Trophoblast cell (in vitro differentiated cells and primary cell): Measurements from ENCODE around the gene ATP6V0A1.

Experiments
- DNase-seq, 2 donors: peaks; one replicate each; pipeline ENCODE4 v3.0.0-alpha.2; 2016
- H2AFZ ChIP-seq: 2 replicates; pipeline ENCODE4 v1.6.1; 2013; ENCODE audit warnings: low read length, moderate library complexity, mild to moderate bottlenecking; ENCODE audit not compliant: insufficient read depth, poor library complexity
- H2AK5ac ChIP-seq: 2 replicates; pipeline ENCODE4 v1.6.1; 2013; ENCODE audit warnings: mild to moderate bottlenecking, low read length
- H2BK120ac ChIP-seq: 2 replicates; pipeline ENCODE4 v1.6.1; 2013; ENCODE audit warnings: low read length, mild to moderate bottlenecking, moderate library complexity; ENCODE audit not compliant: insufficient read depth, poor library complexity
- H2BK12ac ChIP-seq: 2 replicates; pipeline ENCODE4 v1.6.1; 2013; ENCODE audit warnings: mild to moderate bottlenecking, low read length, moderate library complexity
- H2BK5ac ChIP-seq: 2 replicates; pipeline ENCODE4 v1.6.1; 2013; ENCODE audit warnings: low read length, low read depth, moderate library complexity, mild to moderate bottlenecking; ENCODE audit not compliant: poor library complexity
- H3K14ac ChIP-seq: 2 replicates; pipeline ENCODE4 v1.6.1; 2013; ENCODE audit warnings: mild to moderate bottlenecking, low read length
- H3K18ac ChIP-seq: 2 replicates; pipeline ENCODE4 v1.6.1; 2013; ENCODE audit warnings: mild to moderate bottlenecking, low read length
- H3K23ac ChIP-seq: 2 replicates; pipeline ENCODE4 v1.6.1; 2013; ENCODE audit warnings: low read length
- H3K27ac ChIP-seq: 2 replicates; pipeline ENCODE4 v1.5.1; 2013; ENCODE audit warnings: low read depth, mild to moderate bottlenecking, inconsistent platforms, low read length, moderate library complexity
- H3K27me3 ChIP-seq: 2 replicates; pipeline ENCODE4 v1.6.1; 2013; ENCODE audit warnings: inconsistent platforms, mild to moderate bottlenecking, low read length, moderate library complexity; ENCODE audit not compliant: insufficient read depth
- H3K36me3 ChIP-seq, 2 experiments: 1 replicate in 1 of 2; 2 replicates in 1 of 2; pipeline ENCODE4 v1.6.1; 2013; ENCODE audit warnings: low read length in 2 of 2, mild to moderate bottlenecking in 2 of 2, moderate library complexity in 1 of 2; ENCODE audit not compliant: insufficient read depth in 2 of 2, control insufficient read depth in 1 of 2
- H3K4ac ChIP-seq: 2 replicates; pipeline ENCODE4 v1.6.1; 2013; ENCODE audit warnings: low read depth, mild to moderate bottlenecking, low read length, moderate library complexity
- H3K4me1 ChIP-seq, 2 experiments: 1 replicate in 1 of 2; 2 replicates in 1 of 2; pipeline ENCODE4 v1.6.1; 2013; ENCODE audit warnings: low read length in 2 of 2, mild to moderate bottlenecking in 2 of 2, moderate library complexity in 1 of 2; ENCODE audit not compliant: insufficient read depth in 2 of 2, control insufficient read depth in 1 of 2
- H3K4me2 ChIP-seq: 2 replicates; pipeline ENCODE4 v1.6.1; 2013; ENCODE audit warnings: inconsistent platforms, mild to moderate bottlenecking, low read length, moderate library complexity
- H3K4me3 ChIP-seq: 2 replicates; pipeline ENCODE4 v1.5.1; 2013; ENCODE audit warnings: mild to moderate bottlenecking, low read depth, low read length, inconsistent platforms
- H3K79me1 ChIP-seq: one replicate; pipeline ENCODE4 v1.6.1; 2013; ENCODE audit warnings: low read length
- H3K79me2 ChIP-seq: 2 replicates; pipeline ENCODE4 v1.6.1; 2013; ENCODE audit warnings: low read length, mild to moderate bottlenecking; ENCODE audit not compliant: control insufficient read depth, insufficient read depth, poor library complexity
- H3K9ac ChIP-seq: 2 replicates; pipeline ENCODE4 v1.6.1; 2013; ENCODE audit warnings: mild to moderate bottlenecking, low read length
- H3K9me3 ChIP-seq: 2 replicates; pipeline ENCODE4 v1.6.1; 2013; ENCODE audit warnings: low read depth, mild to moderate bottlenecking, control low read depth, inconsistent platforms, low read length; ENCODE audit not compliant: insufficient read depth
- H4K12ac ChIP-seq: 2 replicates; pipeline ENCODE4 v1.6.1; 2013; ENCODE audit warnings: low read depth, mild to moderate bottlenecking, low read length, moderate library complexity
- H4K8ac ChIP-seq: 2 replicates; pipeline ENCODE4 v1.6.1; 2013; ENCODE audit warnings: low read depth, mild to moderate bottlenecking, low read length, moderate library complexity
- H4K91ac ChIP-seq: one replicate; pipeline ENCODE4 v1.6.1; 2013; ENCODE audit warnings: low read depth, mild to moderate bottlenecking, low read length, moderate library complexity
- WGBS: extraction: QIAGEN DNeasy Blood & Tissue Kit; methylation state at CpG from one replicate; pipeline ENCODE4 v1.1.7; 2013; ENCODE audit warnings: missing lambda C conversion rate; ENCODE audit not compliant: insufficient read length, insufficient coverage; ENCODE audit errors: extremely low coverage; 5-methylcytosine and 5-hydroxymethylcytosine counted together

ATP6V0A1 gene

GRCh38 chr17:42421136-42421506 lies 37.6 kb upstream of the ATP6V0A1 start:
- H3K23ac ChIP-seq, result no peak overlapping the region
- no peaks in the 10 kb centered on the region for H3K36me3 ChIP-seq
- H3K27me3 ChIP-seq, result peaks cover 8% of the 10 kb centered on the region
- no peak overlapping the region for H3K9ac ChIP-seq
- H3K18ac ChIP-seq, result no peak overlapping the region
- H4K12ac ChIP-seq, result no peak overlapping the region
- peaks cover 1% of the 10 kb centered on the region for H3K79me2 ChIP-seq
- no peak overlapping the region for H2BK120ac ChIP-seq
- peak overlapping the region; percentile 39 for H2AK5ac ChIP-seq
- H2BK12ac ChIP-seq, result no peak overlapping the region
- no peak overlapping the region for H2BK5ac ChIP-seq
- no peak overlapping the region for H3K27ac ChIP-seq
- H4K8ac ChIP-seq, result no peak overlapping the region
- no CpG with 5 or more reads among the region's 6 CpGs for WGBS
- H3K14ac ChIP-seq, result no peak overlapping the region
- no peaks in the 10 kb centered on the region for H3K9me3 ChIP-seq
- H3K4me1 ChIP-seq, result peaks cover 11 to 23% of the 10 kb centered on the region in 2 experiments
- H3K4me3 ChIP-seq, result peak overlapping the region; percentile 78
- peak overlapping the region; percentile 53 for H3K4me2 ChIP-seq
- peak overlapping the region; percentile 5 for H4K91ac ChIP-seq
- no peak overlapping the region for H2AFZ ChIP-seq
- no peak for DNase-seq
- H3K79me1 ChIP-seq, result peaks cover 12% of the 10 kb centered on the region
- peak overlapping the region; percentile 40 for H3K4ac ChIP-seq

GRCh38 chr17:42421507-42422338 lies 37.0 kb upstream of the ATP6V0A1 start:
- Histone ChIP-seq H4K8ac (peak overlapping the region; percentile 46), H3K79me2 (peaks cover 1% of the 10 kb centered on the region), H3K9me3 (no peaks in the 10 kb centered on the region), H3K23ac (no peak overlapping the region), H3K18ac (peak overlapping the region; percentile 5), H3K4ac (peak overlapping the region; percentile 40), H3K27me3 (peaks cover 8% of the 10 kb centered on the region), H2AK5ac (peak overlapping the region; percentile 39), H3K4me3 (peak overlapping the region; percentile 78), H3K27ac (no peak overlapping the region), H2BK12ac (no peak overlapping the region), H3K9ac (peak overlapping the region; percentile 68), H3K4me2 (peak overlapping the region; percentile 53), H4K91ac (peak overlapping the region; percentile 28), H3K14ac (peak overlapping the region; percentile 4), H4K12ac (no peak overlapping the region), H3K79me1 (peaks cover 12% of the 10 kb centered on the region), H3K36me3 (no peaks in the 10 kb centered on the region), H2BK5ac (no peak overlapping the region), H2BK120ac (peak overlapping the region; percentile 14), H3K4me1 (peaks cover 11 to 23% of the 10 kb centered on the region in 2 experiments), H2AFZ (no peak overlapping the region)
- WGBS, result no CpG with 5 or more reads among the region's 59 CpGs
- DNase-seq, result peak; percentile 41 to 53

GRCh38 chr17:42422412-42422957 lies 36.2 kb upstream of the ATP6V0A1 start:
- H4K8ac ChIP-seq, result no peak overlapping the region
- peaks cover 11 to 23% of the 10 kb centered on the region in 2 experiments for H3K4me1 ChIP-seq
- H3K27me3 ChIP-seq, result peaks cover 8% of the 10 kb centered on the region
- H3K4ac ChIP-seq, result no peak overlapping the region
- H3K79me1 ChIP-seq, result peaks cover 12% of the 10 kb centered on the region
- H2AFZ ChIP-seq, result peak overlapping the region; percentile 23
- peak overlapping the region; percentile 78 for H3K4me3 ChIP-seq
- H3K9ac ChIP-seq, result peak overlapping the region; percentile 68
- whole genome bisulfite sequencing, result no CpG with 5 or more reads among the region's 44 CpGs
- H3K14ac ChIP-seq, result peak overlapping the region; percentile 10
- H2BK120ac ChIP-seq, result peak overlapping the region; percentile 27
- DNase-seq, result peak; percentile 77 to 82
- peak overlapping the region; percentile 1 for H3K27ac ChIP-seq
- H3K9me3 ChIP-seq, result no peaks in the 10 kb centered on the region
- H4K91ac ChIP-seq, result peak overlapping the region; percentile 8
- H2BK12ac ChIP-seq, result no peak overlapping the region
- H2BK5ac ChIP-seq, result no peak overlapping the region
- H2AK5ac ChIP-seq, result no peak overlapping the region
- no peak overlapping the region for H4K12ac ChIP-seq
- H3K18ac ChIP-seq, result peak overlapping the region; percentile 6
- H3K23ac ChIP-seq, result no peak overlapping the region
- H3K4me2 ChIP-seq, result peak overlapping the region; percentile 53
- peaks cover 1% of the 10 kb centered on the region for H3K79me2 ChIP-seq
- H3K36me3 ChIP-seq, result no peaks in the 10 kb centered on the region

GRCh38 chr17:42422958-42423712 lies 35.5 kb upstream of the ATP6V0A1 start, which contains the start of gene CAVIN1:
Gene CAVIN1, minus strand, starts transcription at chr17:42423256. Its CDS starts 159 bp downstream, at chr17:42423097.
- H4K12ac ChIP-seq, result no peak within 1 kb of the TSS
- H3K9me3 ChIP-seq, result no peaks in the 10 kb centered on the region
- no peak within 1 kb of the TSS for H3K23ac ChIP-seq
- H3K9ac ChIP-seq, result peak within 1 kb of the TSS; percentile 68
- H3K36me3 ChIP-seq, result no peaks in the 10 kb centered on the region
- H4K8ac ChIP-seq, result peak within 1 kb of the TSS; percentile 46
- no peak within 1 kb of the TSS for H3K4ac ChIP-seq
- H4K91ac ChIP-seq, result peak within 1 kb of the TSS; percentile 28
- H3K27me3 ChIP-seq, result peaks cover 8% of the 10 kb centered on the region
- H2BK120ac ChIP-seq, result peak within 1 kb of the TSS; percentile 27
- H3K79me1 ChIP-seq, result peaks cover 12% of the 10 kb centered on the region
- DNase-seq, result peak; percentile 74 to 76
- peaks cover 13 to 26% of the 10 kb centered on the region in 2 experiments for H3K4me1 ChIP-seq
- no peak within 1 kb of the TSS for H2BK5ac ChIP-seq
- H2BK12ac ChIP-seq, result no peak within 1 kb of the TSS
- H3K18ac ChIP-seq, result peak within 1 kb of the TSS; percentile 6
- H3K14ac ChIP-seq, result peak within 1 kb of the TSS; percentile 10
- peak within 1 kb of the TSS; percentile 53 for H3K4me2 ChIP-seq
- no CpG with 5 or more reads among the region's 58 CpGs for WGBS
- H2AFZ ChIP-seq, result peak within 1 kb of the TSS; percentile 23
- H3K79me2 ChIP-seq, result peaks cover 1% of the 10 kb centered on the region
- no peak within 1 kb of the TSS for H2AK5ac ChIP-seq
- peak within 1 kb of the TSS; percentile 78 for H3K4me3 ChIP-seq
- peak within 1 kb of the TSS; percentile 1 for H3K27ac ChIP-seq
